GM23248 (cell line): Measurements from ENCODE around the gene INPP5A. TPM values are rescaled to one million over a fixed set of nuclear protein-coding genes. Genes with fewer than 3 reads are reported as not detected.

ENCODE experiments used
- DNase-seq: peaks from one replicate; pipeline ENCODE4 v3.0.0-alpha.2; 2015
- H2AFZ ChIP-seq: fragments of 200-600 bp; sonication (generic); 2 replicates; pipeline ENCODE4 v1.6.1; 2016; ENCODE audit warnings: antibody characterized with exemption
- H3F3A ChIP-seq: fragments of 200-600 bp; sonication (generic); 2 replicates; pipeline ENCODE4 v1.6.1; 2016; ENCODE audit warnings: mild to moderate bottlenecking, antibody characterized with exemption, mixed run types; ENCODE audit not compliant: insufficient read depth
- H3K27ac ChIP-seq: fragments of 200-600 bp; sonication (generic); 2 replicates; pipeline ENCODE4 v1.5.1; 2016; ENCODE audit warnings: mild to moderate bottlenecking
- H3K27me3 ChIP-seq: fragments of 200-600 bp; sonication (generic); replicated peaks from 2 replicates; pipeline ENCODE4 v1.6.1; 2016; ENCODE audit warnings: mild to moderate bottlenecking; ENCODE audit not compliant: insufficient read depth
- H3K36me3 ChIP-seq: fragments of 200-600 bp; sonication (generic); 2 replicates; pipeline ENCODE4 v1.6.1; 2016; ENCODE audit warnings: low read depth, mild to moderate bottlenecking
- H3K4me1 ChIP-seq: fragments of 200-600 bp; sonication (generic); 2 replicates; pipeline ENCODE4 v1.6.1; 2016; ENCODE audit warnings: mild to moderate bottlenecking; ENCODE audit not compliant: insufficient read depth
- H3K4me2 ChIP-seq: fragments of 200-600 bp; sonication (generic); one replicate; pipeline ENCODE4 v1.6.1; 2016; ENCODE audit warnings: mild to moderate bottlenecking; ENCODE audit not compliant: unreplicated experiment
- H3K4me3 ChIP-seq: fragments of 200-600 bp; sonication (generic); 2 replicates; pipeline ENCODE4 v1.5.1; 2016; ENCODE audit warnings: mild to moderate bottlenecking
- H3K79me2 ChIP-seq: fragments of 200-600 bp; sonication (generic); 2 replicates; pipeline ENCODE4 v1.6.1; 2016; ENCODE audit warnings: mild to moderate bottlenecking; ENCODE audit not compliant: insufficient read depth
- H3K9ac ChIP-seq: fragments of 200-600 bp; sonication (generic); 2 replicates; pipeline ENCODE4 v1.6.1; 2016; ENCODE audit warnings: mild to moderate bottlenecking
- H3K9me2 ChIP-seq: fragments of 200-600 bp; sonication (generic); 2 replicates; pipeline ENCODE4 v1.6.1; 2016; ENCODE audit warnings: mixed run types, mild to moderate bottlenecking, moderate library complexity; ENCODE audit not compliant: insufficient read depth
- H3K9me3 ChIP-seq: fragments of 200-600 bp; sonication (generic); one replicate; pipeline ENCODE4 v1.6.1; 2017; ENCODE audit warnings: low read depth
- H4K20me1 ChIP-seq: fragments of 200-600 bp; sonication (generic); 2 replicates; pipeline ENCODE4 v1.6.0; 2016; ENCODE audit not compliant: insufficient read depth
- EZH2 ChIP-seq: fragments of 200-600 bp; sonication (generic); IDR thresholded peaks from 2 replicates; pipeline ENCODE4 v1.6.1; 2018; ENCODE audit warnings: antibody characterized with exemption, mild to moderate bottlenecking; ENCODE audit not compliant: insufficient read depth, poor library complexity, severe bottlenecking
- EZH2phosphoT487 ChIP-seq: fragments of 200-600 bp; sonication (generic); IDR thresholded peaks from 2 replicates; pipeline ENCODE4 v1.6.1; 2018; ENCODE audit warnings: antibody characterized with exemption, moderate library complexity, mild to moderate bottlenecking, low read depth; ENCODE audit not compliant: insufficient read depth
- WGBS, 2 experiments: methylation state at CpG; one replicate each; pipeline ENCODE4 v1.1.6; 2015 to 2017; ENCODE audit warnings: low lambda C conversion rate in 2 of 2, low coverage in 1 of 2; ENCODE audit errors: missing lambda C conversion rate in 2 of 2; 5-methylcytosine and 5-hydroxymethylcytosine counted together
- in situ Hi-C: fragments of 300-500 bp; cut with MboI; formaldehyde crosslinking; loops from 2 replicates; pipeline ENCODE4 v1.15.0; 2020
- polyA plus RNA-seq: library from polyadenylated mRNA; unstranded; fragments of >200 nt; fragmentation: Nextera tagmentation; extraction: Ambion mirVana; gene quantifications from 2 replicates; pipeline ENCODE4 v1.2.1, GENCODE V29; 2016
- total RNA-seq: library from RNA; depleted of rRNA; stranded (reverse); fragments of >200 nt; shearing (Covaris generic); gene quantifications from 2 replicates; pipeline ENCODE4 v1.2.3, GENCODE V29; 2014

INPP5A gene
- total and polyA plus RNA-seq, 2 experiments from 2014 or later = 2.3 to 35.2 TPM

DNA sequence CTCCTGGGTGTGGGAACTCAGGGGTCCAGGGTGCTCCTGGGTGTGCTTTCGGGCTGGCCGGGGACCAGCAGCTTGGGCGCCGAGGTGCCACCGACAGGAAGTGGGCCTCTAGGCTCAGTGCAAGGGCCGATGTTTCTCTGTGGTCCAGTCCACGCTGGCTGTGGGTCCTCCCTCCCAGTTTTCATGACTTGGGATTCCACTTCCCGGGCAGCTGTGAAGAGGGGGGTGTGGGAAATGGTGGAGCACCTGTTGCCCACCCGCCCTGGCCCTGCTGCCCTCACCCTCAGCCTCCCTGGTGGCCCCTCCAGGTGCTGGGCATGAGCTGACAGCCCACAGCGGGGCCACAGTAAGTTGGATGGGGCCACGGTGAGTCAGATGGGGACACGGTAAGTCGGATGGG is 189.8 kb downstream of the INPP5A start:
- Histone ChIP-seq H3K4me3 (no peak overlapping the region), H3K4me2 (no peak overlapping the region), H3K27me3 (no peaks in the 10 kb centered on the region), H2AFZ (no peak overlapping the region), H3K9me3 (no peaks in the 10 kb centered on the region), H3K27ac (no peak overlapping the region), H3K9me2 (no peaks in the 10 kb centered on the region), H3F3A (no peaks in the 10 kb centered on the region), H3K9ac (no peak overlapping the region), H4K20me1 (no peaks in the 10 kb centered on the region), H3K36me3 (no peaks in the 10 kb centered on the region), H3K79me2 (no peaks in the 10 kb centered on the region), H3K4me1 (no peaks in the 10 kb centered on the region)
- no peak for DNase-seq
- 90 to 91% methylated on average over 13 of the region's 13 CpGs for WGBS, 2 experiments
- in situ Hi-C loops = no loop called here
- TF ChIP-seq EZH2phosphoT487 (no peak), EZH2 (no peak)

DNA sequence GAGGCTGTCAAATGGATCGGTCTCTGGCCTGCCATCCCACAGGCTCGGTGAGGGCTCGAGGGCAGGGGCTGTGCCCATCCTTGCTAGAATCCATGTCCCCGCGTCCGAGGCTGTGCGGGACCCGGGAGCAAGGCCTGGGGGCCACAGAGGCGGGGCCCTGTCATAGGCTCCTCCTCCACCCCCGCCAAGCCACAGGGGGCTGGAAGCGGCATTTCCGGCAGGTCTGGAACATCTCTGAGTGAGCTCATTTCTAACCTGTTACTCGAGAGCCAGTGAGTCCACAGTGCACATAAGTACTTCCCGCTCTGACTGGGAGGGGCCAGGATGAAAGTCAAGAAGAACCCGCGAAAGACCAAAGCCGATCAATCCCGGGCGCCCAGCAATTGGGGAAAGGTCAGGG is 190.7 kb downstream of the INPP5A start:
- no peaks in the 10 kb centered on the region for H3K9me3 ChIP-seq
- H3K79me2 ChIP-seq = no peaks in the 10 kb centered on the region
- no peaks in the 10 kb centered on the region for H4K20me1 ChIP-seq
- no peaks in the 10 kb centered on the region for H3K36me3 ChIP-seq
- no peak overlapping the region for H3K9ac ChIP-seq
- in situ Hi-C loops = no loop called here
- no peak overlapping the region for H3K4me3 ChIP-seq
- H3K27ac ChIP-seq = no peak overlapping the region
- H3K4me1 ChIP-seq = no peaks in the 10 kb centered on the region
- H2AFZ ChIP-seq = no peak overlapping the region
- no peaks in the 10 kb centered on the region for H3F3A ChIP-seq
- H3K27me3 ChIP-seq = no peaks in the 10 kb centered on the region
- TF ChIP-seq EZH2 = no peak
- TF ChIP-seq EZH2phosphoT487 = no peak
- no peak for DNase-seq
- H3K9me2 ChIP-seq = no peaks in the 10 kb centered on the region
- 88 to 91% methylated on average over 19 of the region's 19 CpGs for WGBS, 2 experiments
- no peak overlapping the region for H3K4me2 ChIP-seq

DNA sequence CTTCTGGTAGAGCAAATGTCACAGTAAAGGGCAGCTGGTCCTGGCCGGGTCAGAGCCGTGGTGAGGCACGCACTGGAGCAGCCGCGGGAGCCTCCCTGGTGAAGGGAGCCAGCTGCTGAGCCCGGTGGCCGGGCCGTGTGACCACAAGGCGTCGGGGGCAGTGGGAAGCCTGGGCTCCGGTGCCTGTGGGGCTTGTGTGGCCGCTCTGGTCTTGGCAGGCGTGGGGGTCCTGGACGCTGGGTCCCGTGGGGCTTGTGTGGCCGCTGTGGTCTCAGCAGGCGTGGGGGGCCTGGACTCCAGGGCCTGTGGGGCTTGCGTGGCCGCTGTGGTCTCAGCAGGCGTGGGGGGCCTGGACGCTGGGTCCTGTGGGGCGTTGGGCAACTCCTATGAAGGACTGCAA is 191.2 kb downstream of the INPP5A start:
- in situ Hi-C loops = no loop called here
- no peaks in the 10 kb centered on the region for H3K9me2 ChIP-seq
- no peaks in the 10 kb centered on the region for H3K79me2 ChIP-seq
- no peak overlapping the region for H3K4me2 ChIP-seq
- H3K9ac ChIP-seq = no peak overlapping the region
- H3K9me3 ChIP-seq = no peaks in the 10 kb centered on the region
- no peaks in the 10 kb centered on the region for H3K36me3 ChIP-seq
- 86 to 94% methylated on average over 15 to 22 of the region's 22 CpGs for WGBS, 2 experiments
- TF ChIP-seq EZH2phosphoT487 (no peak), EZH2 (no peak)
- no peaks in the 10 kb centered on the region for H4K20me1 ChIP-seq
- no peak overlapping the region for H3K27ac ChIP-seq
- H2AFZ ChIP-seq = no peak overlapping the region
- no peak for DNase-seq
- no peaks in the 10 kb centered on the region for H3K4me1 ChIP-seq
- H3F3A ChIP-seq = no peaks in the 10 kb centered on the region
- H3K4me3 ChIP-seq = no peak overlapping the region
- no peaks in the 10 kb centered on the region for H3K27me3 ChIP-seq

DNA sequence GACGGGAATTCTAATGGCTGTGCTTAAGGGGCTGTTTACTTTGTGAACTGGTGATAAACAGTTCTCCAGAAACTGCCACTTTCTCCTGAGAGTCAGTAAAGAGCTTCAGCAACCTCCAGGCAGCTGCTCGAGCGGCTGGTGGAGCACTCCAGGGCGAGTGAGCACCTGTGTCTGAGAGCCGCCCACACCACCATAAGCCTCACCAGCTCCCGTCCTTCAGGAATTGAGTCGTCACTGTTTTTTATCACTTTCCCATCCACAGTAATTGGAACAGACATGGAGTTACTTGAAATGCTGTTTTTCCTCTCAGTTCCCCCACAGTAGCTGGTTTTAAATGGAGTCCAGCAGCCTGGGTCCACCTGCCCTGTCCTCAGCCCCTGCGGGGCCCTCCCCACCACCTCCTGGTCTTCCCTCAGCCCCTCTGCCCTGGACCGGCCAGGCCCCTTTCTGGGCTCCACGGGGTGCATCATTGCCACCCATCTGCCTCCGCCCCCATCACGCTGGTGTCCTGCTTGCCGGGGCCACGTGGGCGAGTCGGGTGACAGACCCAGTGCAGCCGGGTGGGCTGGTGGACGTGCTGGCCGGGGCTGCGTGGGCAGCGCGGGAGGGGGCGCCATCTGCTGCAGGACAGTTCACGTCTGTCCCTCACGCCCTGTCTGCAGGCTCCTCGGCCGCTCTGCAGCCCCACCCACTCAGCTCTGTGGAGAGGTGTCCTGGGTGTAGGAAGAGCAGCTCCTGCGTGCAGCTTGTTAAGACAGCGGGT is 192.4 kb downstream of the INPP5A start:
- Histone ChIP-seq H3K9me3 (no peaks in the 10 kb centered on the region), H3K27me3 (no peaks in the 10 kb centered on the region), H3K9me2 (no peaks in the 10 kb centered on the region), H3F3A (no peaks in the 10 kb centered on the region), H2AFZ (no peak overlapping the region), H3K9ac (no peak overlapping the region), H3K4me2 (no peak overlapping the region), H3K4me1 (no peaks in the 10 kb centered on the region), H3K36me3 (no peaks in the 10 kb centered on the region), H3K79me2 (no peaks in the 10 kb centered on the region), H3K27ac (no peak overlapping the region), H4K20me1 (no peaks in the 10 kb centered on the region), H3K4me3 (no peak overlapping the region)
- TF ChIP-seq EZH2phosphoT487 (no peak), EZH2 (no peak)
- DNase-seq = no peak
- in situ Hi-C loops = no loop called here
- WGBS, 2 experiments = 79 to 83% methylated on average over 22 to 29 of the region's 29 CpGs
